Endothelial cell of umbilical vein (primary cell): ENCODE measurements around the gene DCDC1. TPM values are rescaled to one million over a fixed set of nuclear protein-coding genes. Genes with fewer than 3 reads are reported as not detected.

Experiments
- BruUV-seq: library from RNA; stranded (reverse); fragments of 400-500 nt; replicated peaks from 2 replicates; lab custom pipeline; 2021; lab: Mats Ljungman, UMichigan
- CTCF ChIA-PET: fragments of 300-600, 350-600 bp; sonication (Branson Sonifier 250); formaldehyde crosslinking; loops from one replicate; lab custom pipeline; 2021; ENCODE audit warnings: antibody characterized with exemption, inconsistent platforms; lab: Charles Lee
- POLR2A ChIA-PET: fragments of 300-600, 350-600 bp; sonication (Branson Sonifier 250); formaldehyde crosslinking; loops from one replicate; lab custom pipeline; 2021; ENCODE audit warnings: antibody characterized with exemption, inconsistent platforms; lab: Charles Lee
- DNase-seq: peaks from one replicate; pipeline ENCODE4 v3.0.0-alpha.2; 2011; ENCODE audit warnings: low read depth, low spot score
- FAIRE-seq: peaks from 2 replicates; lab custom pipeline; 2011; peaks lifted over from hg19 to GRCh38; lab: Jason Lieb, UNC
- H2AFZ ChIP-seq: 2 replicates; pipeline ENCODE4 v1.6.0; 2012; ENCODE audit warnings: low read depth, low read length, control low read depth, inconsistent platforms
- H3K27ac ChIP-seq: 2 replicates; pipeline ENCODE4 v1.5.1; 2011; ENCODE audit warnings: low read depth, mild to moderate bottlenecking, control low read depth, low read length, moderate library complexity; ENCODE audit not compliant: insufficient read depth
- H3K27me3 ChIP-seq, 2 experiments: 2 replicates each; pipeline versions ENCODE4 v1.6.0 to v1.6.1; 2011; ENCODE audit warnings: low read length in 2 of 2, mixed read lengths in 1 of 2; ENCODE audit not compliant: control insufficient read depth in 2 of 2, insufficient read depth in 2 of 2
- H3K36me3 ChIP-seq, 2 experiments: 2 replicates in 1 of 2; 3 replicates in 1 of 2; pipeline ENCODE4 v1.5.1; 2011; ENCODE audit warnings: low read length in 2 of 2, mild to moderate bottlenecking in 1 of 2, moderate library complexity in 1 of 2; ENCODE audit not compliant: control insufficient read depth in 2 of 2, insufficient read depth in 2 of 2; ENCODE audit errors: extremely low read depth in 1 of 2
- H3K4me1 ChIP-seq: 3 replicates; pipeline ENCODE4 v1.5.1; 2011; ENCODE audit warnings: mild to moderate bottlenecking, low read length; ENCODE audit not compliant: control insufficient read depth, insufficient read depth; ENCODE audit errors: extremely low read depth
- H3K4me2 ChIP-seq: 2 replicates; pipeline ENCODE4 v1.6.1; 2011; ENCODE audit warnings: low read length, control low read depth, mixed read lengths; ENCODE audit not compliant: insufficient read depth
- H3K4me3 ChIP-seq, 3 experiments: fragments of 200-600 bp in 1 of 3; sonication (generic), shearing (Covaris generic) in 1 of 3; replicated peaks in 1 of 3; 2 replicates each; pipeline ENCODE4 v1.5.1; 2011 to 2016; ENCODE audit warnings: control low read depth in 3 of 3, low read length in 3 of 3, mild to moderate bottlenecking in 2 of 3, inconsistent platforms in 1 of 3, low read depth in 1 of 3, moderate library complexity in 1 of 3; ENCODE audit not compliant: insufficient read depth in 1 of 3
- H3K79me2 ChIP-seq: 2 replicates; pipeline ENCODE4 v1.6.0; 2012; ENCODE audit warnings: low read length, inconsistent platforms; ENCODE audit not compliant: control insufficient read depth, insufficient read depth
- H3K9ac ChIP-seq: replicated peaks from 2 replicates; pipeline ENCODE3; 2011; ENCODE audit warnings: low read length, control low read depth; ENCODE audit not compliant: insufficient read depth; ENCODE audit errors: extremely low read depth
- H3K9me1 ChIP-seq: replicated peaks from 3 replicates; pipeline ENCODE4 v1.6.0; 2011; ENCODE audit warnings: mild to moderate bottlenecking, low read length; ENCODE audit not compliant: control insufficient read depth, insufficient read depth; ENCODE audit errors: extremely low read depth
- H3K9me3 ChIP-seq: replicated peaks from 2 replicates; pipeline ENCODE4 v1.5.1; 2012; ENCODE audit warnings: low read length, inconsistent platforms; ENCODE audit not compliant: control insufficient read depth, insufficient read depth
- H4K20me1 ChIP-seq: replicated peaks from 2 replicates; pipeline ENCODE3; 2011; ENCODE audit warnings: mild to moderate bottlenecking, low read length; ENCODE audit not compliant: control insufficient read depth, insufficient read depth; ENCODE audit errors: extremely low read depth
- CTCF ChIP-seq, 2 donors: IDR thresholded peaks; 1 replicate in 1 of 2; 2 replicates in 1 of 2; pipeline ENCODE4 v1.5.1; 2011; ENCODE audit warnings: low read length in 2 of 2, mild to moderate bottlenecking in 2 of 2, moderate library complexity in 2 of 2, control low read depth in 1 of 2, inconsistent platforms in 1 of 2, low read depth in 1 of 2; ENCODE audit not compliant: insufficient read depth in 1 of 2; ENCODE audit errors: extremely low read depth in 1 of 2
- EZH2 ChIP-seq: IDR thresholded peaks from 2 replicates; pipeline ENCODE4 v1.6.1; 2012; ENCODE audit warnings: borderline replicate concordance, low read depth, mild to moderate bottlenecking, moderate library complexity, low read length, inconsistent platforms; ENCODE audit not compliant: severe bottlenecking
- FOS ChIP-seq: IDR thresholded peaks from 2 replicates; pipeline ENCODE4 v1.6.1; 2011; ENCODE audit warnings: mild to moderate bottlenecking, low read length, moderate library complexity, borderline replicate concordance; ENCODE audit not compliant: insufficient read depth
- GATA2 ChIP-seq: IDR thresholded peaks from 2 replicates; pipeline ENCODE4 v1.7.0; 2011; ENCODE audit warnings: low read depth, mild to moderate bottlenecking, moderate library complexity, mixed read lengths, low read length; ENCODE audit not compliant: insufficient read length, insufficient read depth
- JUN ChIP-seq: IDR thresholded peaks from 2 replicates; pipeline ENCODE4 v1.6.1; 2011; ENCODE audit warnings: borderline replicate concordance, low read depth; ENCODE audit not compliant: insufficient read length, insufficient read depth
- MAX ChIP-seq: IDR thresholded peaks from 2 replicates; pipeline ENCODE4 v1.6.1; 2011; ENCODE audit not compliant: insufficient read depth, insufficient read length
- MYC ChIP-seq: IDR thresholded peaks from one replicate; pipeline ENCODE4 v1.6.1; 2011; ENCODE audit warnings: mild to moderate bottlenecking, low read depth, low read length
- POLR2A ChIP-seq: IDR thresholded peaks from 2 replicates; pipeline ENCODE4 v1.6.1; 2012; ENCODE audit warnings: low read depth, mild to moderate bottlenecking, control low read depth, low read length
- POLR2AphosphoS5 ChIP-seq: IDR thresholded peaks from 2 replicates; pipeline ENCODE4 v1.6.1; 2012; ENCODE audit warnings: low read depth, mild to moderate bottlenecking, control low read depth, low read length, moderate library complexity; ENCODE audit not compliant: insufficient read depth
- dilution Hi-C: fragments of 300-500 bp; cut with MboI; formaldehyde crosslinking; loops from one replicate; pipeline ENCODE4 v1.15.0; 2019; ENCODE audit warnings: low sequenced_read_pairs; ENCODE audit not compliant: extremely low pct_ligation_motif_present
- intact Hi-C: fragments of 100-400 bp; cut with micrococcal nuclease; formaldehyde crosslinking; loops from one replicate; pipeline ENCODE4 v1.10.0; 2022
- polyA plus RNA-seq, 4 experiments: library from polyadenylated mRNA; depleted of rRNA in 3 of 4; stranded (reverse) in 3 of 4; unstranded in 1 of 4; fragments of >200 nt; gene quantifications; 2 replicates each; pipeline versions ENCODE4 v1.2.1 to v1.2.3, GENCODE V29; 2011 to 2012; ENCODE audit warnings: missing spikeins in 1 of 4
- total RNA-seq: library from RNA; stranded (reverse); gene quantifications from 2 replicates; pipeline ENCODE4 v1.2.3, GENCODE V29; 2021

Gene DCDC1
- total and polyA plus RNA-seq, 2 donors (not counting 3 experiments of a cell fraction or from before 2014, with no cell fraction given): 0.04 TPM; not detected in 1

- POLR2A ChIA-PET: no interaction called here
- no peaks in the 10 kb centered on the region for H3K4me1 ChIP-seq
- FAIRE-seq: no peak
- no peaks in the 10 kb centered on the region for H3K79me2 ChIP-seq
- H3K9me1 ChIP-seq: no peaks in the 10 kb centered on the region
- no peak overlapping the region for H3K4me3 ChIP-seq
- no peak for TF ChIP-seq MAX
- TF ChIP-seq MYC: no peak
- no peak for TF ChIP-seq EZH2
- no peak for TF ChIP-seq CTCF (IDR thresholded peaks at IDR 0.05; ENCODE audit: extremely low read depth in 1 of 2, insufficient read depth in 1 of 2, low read depth in 1 of 2, low read length in 2 of 2)
- no peak for TF ChIP-seq FOS
- no peak for TF ChIP-seq POLR2AphosphoS5
- TF ChIP-seq POLR2A: no peak
- TF ChIP-seq JUN: no peak
- no peak for TF ChIP-seq GATA2
- H4K20me1 ChIP-seq: no peaks in the 10 kb centered on the region
- H3K36me3 ChIP-seq: no peaks in the 10 kb centered on the region
- H3K4me2 ChIP-seq: no peak overlapping the region
- H3K27me3 ChIP-seq: no peaks in the 10 kb centered on the region
- dilution Hi-C loops: no loop called here
- intact Hi-C loops: no loop called here
- H3K27ac ChIP-seq: no peak overlapping the region
- no peak for DNase-seq
- CTCF ChIA-PET: no interaction called here
- BruUV-seq: no TSS peak
- no peak overlapping the region for H3K9ac ChIP-seq
- H3K9me3 ChIP-seq: no peaks in the 10 kb centered on the region
- no peak overlapping the region for H2AFZ ChIP-seq
Measured at GRCh38 chr11:30818721-30819120, 550.8 kb downstream of the DCDC1 start.
